Esophagus mucosa (tissue), 1 donor: Measurements from ENCODE around the gene ARMC9. TPM values are rescaled to one million over a fixed set of nuclear protein-coding genes. Genes with fewer than 3 reads are reported as not detected.
A peak's percentile ranks its signal among the peaks of the same experiment; 100 is the strongest.
"Not testable (repeated sequence)": the region's sequence is repeated elsewhere in the genome, so short reads cannot be mapped to it uniquely, and the experiment has no call there.

Experiments used
- ATAC-seq: fragments of 200-7000 bp; cut with Tn5 transposase; one replicate; pipeline ENCODE4 v1.9.1; 2020
- total RNA-seq: library from RNA; stranded (reverse); gene quantifications from one replicate; pipeline ENCODE4 v1.2.4, GENCODE V29; 2023
- donor health status: DM: yes; HTN: yes; CAD: no.

ARMC9 gene
- total RNA-seq, 1 donor from 2014 or later: 1.2 TPM

- ATAC-seq: peak; percentile 25
These were observed 201.6 kb downstream of the ARMC9 start for GRCh38 chr2:231399853-231400680.

GRCh38 chr2:231400681-231401080 lies 202.2 kb downstream of the ARMC9 start:
- ATAC-seq: not testable (repeated sequence)

- not testable (repeated sequence) for ATAC-seq
These were observed 202.7 kb downstream of the ARMC9 start for GRCh38 chr2:231401101-231401500.

- not testable (repeated sequence) for ATAC-seq
These were observed 205.2 kb downstream of the ARMC9 start for GRCh38 chr2:231403421-231404182.

GRCh38 chr2:231404183-231404578 lies 205.8 kb downstream of the ARMC9 start:
- not testable (repeated sequence) for ATAC-seq

- not testable (repeated sequence) for ATAC-seq
These were observed 207.4 kb downstream of the ARMC9 start for GRCh38 chr2:231405601-231406367.

GRCh38 chr2:231407686-231408085 lies 209.3 kb downstream of the ARMC9 start:
- not testable (repeated sequence) for ATAC-seq

GRCh38 chr2:231408304-231408703 lies 209.9 kb downstream of the ARMC9 start:
- not testable (repeated sequence) for ATAC-seq

- no peak for ATAC-seq
These were observed 211.3 kb downstream of the ARMC9 start for GRCh38 chr2:231409776-231410175.

GRCh38 chr2:231410293-231411004 lies 212.0 kb downstream of the ARMC9 start:
- ATAC-seq: no peak

- ATAC-seq: no peak
These were observed 212.8 kb downstream of the ARMC9 start for GRCh38 chr2:231411237-231411636.

GRCh38 chr2:231411831-231412617 lies 213.6 kb downstream of the ARMC9 start:
- peak; percentile 95 for ATAC-seq

- no peak for ATAC-seq
These were observed 214.2 kb downstream of the ARMC9 start for GRCh38 chr2:231412618-231412963.

GRCh38 chr2:231413456-231413855 lies 215.0 kb downstream of the ARMC9 start:
- no peak for ATAC-seq

GRCh38 chr2:231413921-231414476 lies 215.6 kb downstream of the ARMC9 start:
- ATAC-seq: no peak

GRCh38 chr2:231415029-231415428 lies 216.6 kb downstream of the ARMC9 start:
- ATAC-seq: no peak

- ATAC-seq: no peak
These were observed 220.6 kb downstream of the ARMC9 start for GRCh38 chr2:231418820-231419640.

- ATAC-seq: no peak
These were observed 222.7 kb downstream of the ARMC9 start for GRCh38 chr2:231421051-231421580.

- no peak for ATAC-seq
These were observed 223.6 kb downstream of the ARMC9 start for GRCh38 chr2:231422056-231422455.

GRCh38 chr2:231423176-231423575 lies 224.7 kb downstream of the ARMC9 start:
- no peak for ATAC-seq
